SK-N-MC (cell line): ENCODE results near the gene TMEM163.

Experiments
- EZH2 ChIP-seq: fragments of 200-600 bp; sonication (generic); IDR thresholded peaks from one replicate; pipeline ENCODE4 v1.6.1; 2017; ENCODE audit warnings: antibody characterized with exemption
- POLR2AphosphoS5 ChIP-seq: IDR thresholded peaks from 2 replicates; pipeline ENCODE4 v1.6.1; 2012; ENCODE audit warnings: mild to moderate bottlenecking, low read depth, low read length, borderline replicate concordance

GRCh38 chr2:134574611-134575330, 144.0 kb downstream of the TMEM163 start:
- TF ChIP-seq POLR2AphosphoS5 (no peak), EZH2 (no peak)
